SK-N-MC (cell line): Measurements from ENCODE around the gene TFEC.

Source experiments
- DNase-seq: peaks from one replicate; pipeline ENCODE4 v3.0.0-alpha.2; 2011; ENCODE audit warnings: low read depth, low spot score
- H3K27ac ChIP-seq: fragments of 200-600 bp; sonication (generic); 2 replicates; pipeline ENCODE4 v1.5.1; 2016; ENCODE audit warnings: mixed run types
- H3K36me3 ChIP-seq: fragments of 200-600 bp; sonication (generic); 2 replicates; pipeline ENCODE4 v1.6.1; 2017; ENCODE audit warnings: antibody characterized with exemption, low read length, mixed read lengths; ENCODE audit not compliant: insufficient read depth
- H3K4me3 ChIP-seq: fragments of 200-600 bp; sonication (generic); 2 replicates; pipeline ENCODE4 v1.5.1; 2016
- H3K9ac ChIP-seq: fragments of 200-600 bp; sonication (generic); 2 replicates; pipeline ENCODE4 v1.8.0; 2017; ENCODE audit warnings: mixed run types, mixed read lengths; ENCODE audit not compliant: insufficient read length
- H3K9me3 ChIP-seq: fragments of 200-600 bp; sonication (generic); 2 replicates; pipeline ENCODE4 v1.6.1; 2017; ENCODE audit warnings: low read depth, mild to moderate bottlenecking, antibody characterized with exemption, low read length, moderate library complexity, mixed read lengths
- EZH2 ChIP-seq: fragments of 200-600 bp; sonication (generic); IDR thresholded peaks from one replicate; pipeline ENCODE4 v1.6.1; 2017; ENCODE audit warnings: antibody characterized with exemption
- FOXP2 ChIP-seq: optimal IDR thresholded peaks from 2 replicates; pipeline ENCODE3; 2011; ENCODE audit warnings: mild to moderate bottlenecking, moderate library complexity; ENCODE audit not compliant: insufficient read depth; ENCODE audit errors: extremely low read length, control extremely low read depth
- POLR2AphosphoS5 ChIP-seq: IDR thresholded peaks from 2 replicates; pipeline ENCODE4 v1.6.1; 2012; ENCODE audit warnings: mild to moderate bottlenecking, low read depth, low read length, borderline replicate concordance

The TFEC gene

DNA sequence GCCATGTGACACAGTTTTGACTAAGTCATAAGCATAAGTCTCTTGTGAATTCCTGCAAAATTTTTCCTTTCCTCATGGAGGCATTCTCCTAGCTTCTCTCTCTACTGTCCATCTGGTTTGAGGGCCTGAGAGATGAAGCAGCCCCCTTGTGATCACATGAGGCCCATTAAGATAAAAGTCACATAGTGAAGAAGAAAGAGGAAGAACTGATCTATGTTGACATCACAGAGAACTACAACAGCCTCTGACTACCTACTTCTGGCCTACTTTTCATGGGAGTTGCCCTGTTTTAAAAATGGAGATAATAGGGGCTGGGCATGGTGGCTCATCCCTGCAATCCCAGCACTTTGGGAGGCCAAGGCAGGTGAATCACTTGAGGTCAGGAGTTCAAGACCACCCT lies 50.4 kb downstream of the TFEC start:
- Histone ChIP-seq H3K27ac (no peak overlapping the region), H3K36me3 (no peaks in the 10 kb centered on the region), H3K4me3 (no peak overlapping the region), H3K9ac (no peak overlapping the region), H3K9me3 (no peaks in the 10 kb centered on the region)
- no peak for DNase-seq
- TF ChIP-seq EZH2 (no peak), POLR2AphosphoS5 (no peak), FOXP2 (no peak)

DNA sequence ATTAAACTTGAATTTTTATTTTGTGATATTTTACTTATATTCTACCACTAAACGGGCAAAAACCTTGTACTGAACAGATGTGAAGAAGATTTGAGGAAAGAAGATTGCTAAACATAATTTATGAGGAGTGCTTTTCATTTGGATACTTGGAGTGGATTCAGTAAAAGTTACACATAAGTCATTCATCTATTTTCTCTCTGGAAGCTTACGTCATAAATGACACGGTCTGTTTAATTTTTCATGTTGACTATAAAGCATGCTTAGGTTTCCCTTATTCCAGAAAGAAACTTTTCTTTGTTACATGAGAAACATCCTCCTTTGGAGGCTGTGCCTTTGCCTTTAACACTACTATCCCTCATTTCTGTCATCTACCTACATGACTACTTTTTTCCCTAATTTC lies 53.9 kb downstream of the TFEC start:
- Histone ChIP-seq H3K9ac (no peak overlapping the region), H3K27ac (no peak overlapping the region), H3K9me3 (no peaks in the 10 kb centered on the region), H3K4me3 (no peak overlapping the region), H3K36me3 (no peaks in the 10 kb centered on the region)
- no peak for TF ChIP-seq FOXP2
- TF ChIP-seq EZH2 = no peak
- no peak for TF ChIP-seq POLR2AphosphoS5
- DNase-seq = no peak

DNA sequence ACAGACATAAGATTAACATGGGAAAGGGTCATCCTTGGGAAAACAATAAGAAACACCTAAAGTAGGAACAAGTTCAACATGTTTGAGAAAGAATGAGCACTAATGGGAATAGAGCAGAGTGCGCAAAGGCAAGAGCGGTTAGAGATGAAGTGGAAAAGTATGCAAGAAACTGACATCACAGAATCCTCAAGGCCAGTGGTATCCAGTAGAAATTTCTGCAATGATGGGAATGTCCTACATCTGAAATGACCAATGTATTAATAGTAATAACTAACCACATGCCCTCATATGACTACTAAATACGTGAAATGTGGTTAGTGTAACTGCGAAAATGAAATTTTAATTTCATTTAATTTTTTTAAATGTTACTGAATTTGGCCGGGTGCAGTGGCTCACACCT lies 54.8 kb downstream of the TFEC start:
- H3K9me3 ChIP-seq = no peaks in the 10 kb centered on the region
- DNase-seq = no peak
- no peak for TF ChIP-seq FOXP2
- no peak for TF ChIP-seq POLR2AphosphoS5
- TF ChIP-seq EZH2 = no peak
- H3K9ac ChIP-seq = no peak overlapping the region
- no peak overlapping the region for H3K4me3 ChIP-seq
- no peak overlapping the region for H3K27ac ChIP-seq
- no peaks in the 10 kb centered on the region for H3K36me3 ChIP-seq

DNA sequence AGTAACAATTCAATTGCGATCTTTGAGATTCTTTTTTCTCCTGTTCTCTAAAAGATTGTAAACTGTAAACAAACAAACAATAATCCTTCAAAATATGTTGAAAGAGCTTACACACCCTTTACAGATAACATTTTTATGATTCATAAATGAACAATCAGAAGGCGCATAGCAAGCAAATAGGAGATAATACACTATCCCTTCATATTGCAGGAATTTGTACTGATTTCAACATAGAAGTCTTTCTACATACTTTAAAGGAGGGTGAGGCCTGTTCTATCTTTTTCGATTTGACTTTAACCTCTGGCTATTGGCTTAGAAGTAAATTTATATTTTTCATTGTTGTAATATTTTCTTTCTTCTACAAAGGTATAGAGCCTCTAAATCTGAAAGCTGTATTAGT lies 57.2 kb downstream of the TFEC start:
- TF ChIP-seq POLR2AphosphoS5 = no peak
- TF ChIP-seq EZH2 = no peak
- TF ChIP-seq FOXP2 = no peak
- Histone ChIP-seq H3K9me3 (no peaks in the 10 kb centered on the region), H3K4me3 (no peak overlapping the region), H3K27ac (no peak overlapping the region), H3K36me3 (no peaks in the 10 kb centered on the region), H3K9ac (no peak overlapping the region)
- no peak for DNase-seq

DNA sequence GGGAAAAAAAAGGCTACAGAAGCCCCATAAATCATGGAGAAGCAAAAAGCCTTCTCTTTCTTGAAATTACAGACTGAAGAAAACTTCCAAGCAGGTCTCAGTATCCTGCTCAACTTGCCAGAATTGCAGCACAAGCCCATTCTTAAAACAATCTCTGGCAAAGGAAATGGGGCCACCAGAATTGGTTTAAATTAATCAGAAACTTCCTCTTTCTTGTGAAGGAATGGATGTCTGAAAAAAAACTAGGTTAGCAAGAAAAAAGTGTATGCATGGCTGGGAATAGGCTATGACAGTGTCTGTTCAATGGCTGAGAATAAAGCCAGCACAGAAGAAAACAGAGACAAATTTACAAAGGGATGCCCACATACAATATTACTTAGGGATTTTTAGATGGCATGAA lies 59.1 kb downstream of the TFEC start:
- H3K9ac ChIP-seq = no peak overlapping the region
- TF ChIP-seq FOXP2 = no peak
- no peak for TF ChIP-seq EZH2
- no peak for TF ChIP-seq POLR2AphosphoS5
- DNase-seq = no peak
- no peaks in the 10 kb centered on the region for H3K9me3 ChIP-seq
- H3K27ac ChIP-seq = no peak overlapping the region
- no peak overlapping the region for H3K4me3 ChIP-seq
- H3K36me3 ChIP-seq = no peaks in the 10 kb centered on the region

DNA sequence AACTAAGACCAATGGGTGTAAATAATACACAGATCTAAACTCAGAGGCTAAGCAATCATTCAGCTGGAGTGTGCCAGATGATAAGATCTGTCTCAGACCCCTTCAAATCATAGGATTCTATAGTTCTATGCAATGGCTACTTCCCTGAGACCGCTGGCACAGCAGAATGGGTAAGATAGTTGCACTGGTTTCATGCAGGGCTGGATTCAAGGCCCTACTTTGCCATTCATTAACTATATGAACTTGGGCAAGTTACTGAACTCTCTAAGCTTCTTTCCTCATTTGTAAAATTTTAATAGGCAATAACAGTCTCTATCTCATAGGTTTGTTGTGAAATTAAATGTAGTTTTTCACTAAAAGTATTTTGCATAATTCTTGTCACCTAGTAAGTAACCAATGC lies 62.0 kb downstream of the TFEC start:
- Histone ChIP-seq H3K27ac (no peak overlapping the region), H3K36me3 (no peaks in the 10 kb centered on the region), H3K4me3 (no peak overlapping the region), H3K9ac (no peak overlapping the region), H3K9me3 (no peaks in the 10 kb centered on the region)
- no peak for DNase-seq
- TF ChIP-seq POLR2AphosphoS5 = no peak
- TF ChIP-seq EZH2 = no peak
- TF ChIP-seq FOXP2 = no peak

DNA sequence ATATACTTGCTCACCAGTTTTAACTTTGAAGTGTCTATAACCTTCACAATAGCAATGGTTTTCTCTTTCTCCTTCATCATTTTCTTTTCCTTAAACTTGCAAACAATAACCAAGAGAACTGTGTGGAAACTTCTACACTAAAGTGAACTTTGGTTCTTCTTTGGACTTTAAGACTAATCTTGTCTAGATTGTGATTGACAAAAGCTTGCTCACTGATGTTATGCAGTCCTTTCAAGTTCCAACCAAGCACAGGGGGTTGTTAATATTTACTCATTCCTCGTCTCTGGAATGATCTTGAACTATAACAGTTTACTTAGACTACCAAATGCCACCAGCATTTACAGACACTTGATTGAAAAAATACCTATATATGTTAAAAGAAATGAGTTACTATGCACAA lies 62.4 kb downstream of the TFEC start:
- DNase-seq = no peak
- Histone ChIP-seq H3K4me3 (no peak overlapping the region), H3K9me3 (no peaks in the 10 kb centered on the region), H3K27ac (no peak overlapping the region), H3K36me3 (no peaks in the 10 kb centered on the region), H3K9ac (no peak overlapping the region)
- TF ChIP-seq FOXP2 = no peak
- TF ChIP-seq EZH2 = no peak
- TF ChIP-seq POLR2AphosphoS5 = no peak

DNA sequence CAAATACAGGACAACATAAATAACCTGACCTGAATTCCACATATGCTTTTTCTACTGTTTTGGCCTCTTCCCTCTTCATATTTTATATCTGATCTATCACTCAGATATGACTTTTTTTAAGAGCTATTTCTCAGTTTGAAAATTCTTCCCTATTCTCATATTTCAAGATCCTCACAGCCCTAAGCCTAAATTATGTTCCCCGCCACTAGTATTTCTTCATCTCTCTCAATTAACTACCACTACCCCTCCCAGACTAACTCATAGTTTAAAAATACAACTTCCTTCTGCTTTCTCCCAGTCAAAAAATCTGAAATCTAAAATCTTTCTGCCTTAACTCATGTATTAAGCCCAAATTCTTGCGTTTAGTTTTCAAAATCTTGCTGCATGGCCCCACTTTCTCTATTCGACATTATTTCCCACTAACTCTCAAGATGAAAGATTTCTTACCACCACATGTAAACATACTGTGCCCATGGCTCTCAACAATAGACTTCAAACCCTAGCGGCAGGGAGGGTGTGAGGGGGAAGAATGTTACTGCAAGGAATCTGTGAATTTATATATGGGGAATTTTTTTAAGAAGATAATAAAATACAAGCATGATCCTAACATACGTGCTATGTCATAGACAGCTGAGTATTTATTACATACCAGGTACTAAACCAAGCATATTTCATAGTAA lies 64.6 kb downstream of the TFEC start:
- no peak overlapping the region for H3K9ac ChIP-seq
- H3K4me3 ChIP-seq = no peak overlapping the region
- no peak overlapping the region for H3K27ac ChIP-seq
- no peaks in the 10 kb centered on the region for H3K9me3 ChIP-seq
- no peak for DNase-seq
- no peaks in the 10 kb centered on the region for H3K36me3 ChIP-seq
- no peak for TF ChIP-seq EZH2
- no peak for TF ChIP-seq FOXP2
- TF ChIP-seq POLR2AphosphoS5 = no peak

DNA sequence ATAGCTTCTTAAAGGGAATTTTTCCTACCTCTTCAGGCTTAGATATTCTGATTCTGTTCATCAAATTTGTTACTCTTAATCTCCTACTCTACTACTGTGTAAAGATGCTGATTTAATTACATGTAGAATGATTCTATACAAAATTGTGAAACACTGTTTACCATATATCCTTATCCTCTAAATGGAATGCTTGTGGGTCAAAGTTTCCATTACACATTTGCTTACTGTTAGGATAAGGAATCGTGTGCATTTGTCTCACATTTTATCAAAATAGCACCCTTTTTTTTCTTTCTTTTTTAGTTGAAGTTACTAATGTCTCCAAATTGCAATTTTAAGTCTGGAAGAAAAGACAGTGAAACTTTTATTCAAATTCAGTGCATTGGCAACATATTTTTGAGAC lies 65.3 kb downstream of the TFEC start:
- no peak for DNase-seq
- no peak overlapping the region for H3K9ac ChIP-seq
- no peak overlapping the region for H3K27ac ChIP-seq
- H3K9me3 ChIP-seq = no peaks in the 10 kb centered on the region
- no peaks in the 10 kb centered on the region for H3K36me3 ChIP-seq
- no peak overlapping the region for H3K4me3 ChIP-seq
- TF ChIP-seq FOXP2 (no peak), EZH2 (no peak), POLR2AphosphoS5 (no peak)
